OCI-LY7 (cell line): ENCODE results near the gene COPZ1.

Experiments used
- EZH2phosphoT487 ChIP-seq: fragments of 200-600 bp; sonication (generic); IDR thresholded peaks from 2 replicates; pipeline ENCODE4 v1.6.1; 2018; ENCODE audit warnings: low read depth, borderline replicate concordance, mild to moderate bottlenecking, mixed run types, antibody characterized with exemption, low read length, moderate library complexity, mixed read lengths
- TF ChIP-seq, protein P1 (sequence below): fragments of 200-600 bp; sonication (generic); conservative IDR thresholded peaks from 2 replicates; pipeline ENCODE4 v1.5.1; 2014; ENCODE audit warnings: mild to moderate bottlenecking, antibody characterized with exemption, low read length, moderate library complexity, mixed read lengths

DNA sequence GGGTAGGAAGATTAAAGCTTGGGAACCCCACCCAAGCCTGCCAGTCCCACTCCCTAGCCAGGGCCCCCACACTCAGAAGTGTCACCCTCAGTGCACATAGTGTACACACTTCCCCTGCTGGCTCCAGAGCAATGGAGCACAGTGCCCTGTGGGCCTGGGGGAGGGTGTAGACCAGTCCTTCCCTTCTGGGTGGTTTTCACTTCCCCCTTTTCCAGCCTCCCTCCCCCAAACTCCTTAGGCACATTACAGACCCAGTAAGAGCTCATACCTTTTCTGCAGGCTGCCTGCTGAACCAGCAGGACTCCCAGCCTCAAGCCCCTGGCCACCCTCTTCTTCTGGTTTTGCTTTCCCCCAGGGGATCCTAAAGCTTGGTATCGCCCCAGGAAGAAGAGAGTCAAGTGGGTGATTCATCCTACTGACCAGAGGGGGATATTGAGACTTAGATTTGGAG, 59.7 kb downstream of the COPZ1 start, which contains the start of gene ZNF385A:
- TF ChIP-seq EZH2phosphoT487 = no peak
- TF ChIP-seq, protein P1, sequence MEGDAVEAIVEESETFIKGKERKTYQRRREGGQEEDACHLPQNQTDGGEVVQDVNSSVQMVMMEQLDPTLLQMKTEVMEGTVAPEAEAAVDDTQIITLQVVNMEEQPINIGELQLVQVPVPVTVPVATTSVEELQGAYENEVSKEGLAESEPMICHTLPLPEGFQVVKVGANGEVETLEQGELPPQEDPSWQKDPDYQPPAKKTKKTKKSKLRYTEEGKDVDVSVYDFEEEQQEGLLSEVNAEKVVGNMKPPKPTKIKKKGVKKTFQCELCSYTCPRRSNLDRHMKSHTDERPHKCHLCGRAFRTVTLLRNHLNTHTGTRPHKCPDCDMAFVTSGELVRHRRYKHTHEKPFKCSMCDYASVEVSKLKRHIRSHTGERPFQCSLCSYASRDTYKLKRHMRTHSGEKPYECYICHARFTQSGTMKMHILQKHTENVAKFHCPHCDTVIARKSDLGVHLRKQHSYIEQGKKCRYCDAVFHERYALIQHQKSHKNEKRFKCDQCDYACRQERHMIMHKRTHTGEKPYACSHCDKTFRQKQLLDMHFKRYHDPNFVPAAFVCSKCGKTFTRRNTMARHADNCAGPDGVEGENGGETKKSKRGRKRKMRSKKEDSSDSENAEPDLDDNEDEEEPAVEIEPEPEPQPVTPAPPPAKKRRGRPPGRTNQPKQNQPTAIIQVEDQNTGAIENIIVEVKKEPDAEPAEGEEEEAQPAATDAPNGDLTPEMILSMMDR = no peak
